Measurements from ENCODE around the gene TRMT2B.

- no peak for TF ChIP-seq CTCF (IDR thresholded peaks at IDR 0.05; ENCODE audit: poor library complexity, severe bottlenecking)
- no peak for TF ChIP-seq EP300 (conservative IDR thresholded peaks at IDR 0.05; ENCODE audit: poor library complexity, severe bottlenecking)
- TF ChIP-seq MXI1 (conservative IDR thresholded peaks at IDR 0.05; ENCODE audit: poor library complexity, severe bottlenecking): no peak
Observed at GRCh38 chrX:101009090-101009489, 42.8 kb downstream of the TRMT2B start.

All from neural cell (in vitro differentiated cells).